Stomach (tissue), 9 donors: ENCODE results near the gene ALK. TPM values are rescaled to one million over a fixed set of nuclear protein-coding genes. Genes with fewer than 3 reads are reported as not detected.

Source experiments
- DNase-seq, 2 donors: peaks; one replicate each; pipeline versions ENCODE4 v3.0.0 to v3.0.0-alpha.2; 2013 to 2019
- H3K27ac ChIP-seq, 5 donors: fragments of 200-600 bp in 4 of 5; sonication (generic) in 4 of 5; one replicate each; pipeline ENCODE4 v1.5.1; 2013 to 2019; ENCODE audit warnings: mild to moderate bottlenecking in 1 of 5, moderate library complexity in 1 of 5
- H3K27me3 ChIP-seq, 3 donors: fragments of 200-600 bp; sonication (generic); one replicate each; pipeline ENCODE4 v1.5.1; 2017 to 2019; ENCODE audit warnings: mixed run types in 1 of 3
- H3K36me3 ChIP-seq, 4 donors: fragments of 200-600 bp; sonication (generic); 1 replicate in 3 of 4; 2 replicates in 1 of 4; pipeline ENCODE4 v1.5.1; 2016 to 2019
- H3K4me1 ChIP-seq, 4 donors: fragments of 200-600 bp; sonication (generic); one replicate each; pipeline ENCODE4 v1.5.1; 2016 to 2019
- H3K4me3 ChIP-seq, 4 donors: fragments of 200-600 bp; sonication (generic) in 3 of 4; one replicate each; pipeline ENCODE4 v1.5.1; 2016 to 2019; ENCODE audit warnings: mild to moderate bottlenecking in 1 of 4
- H3K9me3 ChIP-seq, 4 donors: fragments of 200-600 bp; sonication (generic); one replicate each; pipeline ENCODE4 v1.5.1; 2016 to 2019
- EP300 ChIP-seq: sonication (generic); formaldehyde crosslinking; IDR thresholded peaks from one replicate; pipeline ENCODE4 v1.6.1; 2017; ENCODE audit warnings: antibody characterized with exemption
- POLR2A ChIP-seq, 4 donors: fragments of 450-650 bp; IDR thresholded peaks; one replicate each; pipeline ENCODE4 v1.6.1; 2016; ENCODE audit warnings: antibody characterized with exemption in 4 of 4, control low read depth in 2 of 4, mild to moderate bottlenecking in 1 of 4, moderate library complexity in 1 of 4
- POLR2AphosphoS5 ChIP-seq, 3 donors: sonication (generic); formaldehyde crosslinking; IDR thresholded peaks; one replicate each; pipeline ENCODE4 v1.6.1; 2016; ENCODE audit warnings: antibody characterized with exemption in 3 of 3
- WGBS, 5 donors: extraction: QIAGEN DNeasy Blood & Tissue Kit in 3 of 5; methylation state at CpG; one replicate each; pipeline versions ENCODE4 v1.1.5 to v1.1.7; 2013 to 2018; 5-methylcytosine and 5-hydroxymethylcytosine counted together
- intact Hi-C: fragments of 100-400 bp; cut with DNase I; formaldehyde crosslinking; loops from one replicate; pipeline ENCODE4 v1.15.1; 2023; ENCODE audit warnings: low total_unique reads
- polyA plus RNA-seq, 3 donors: library from polyadenylated mRNA; stranded (reverse); fragments of 200-250 nt; gene quantifications; one replicate each; pipeline ENCODE4 v1.2.3, GENCODE V29; 2013
- total RNA-seq, 5 donors: library from RNA; depleted of rRNA; stranded (reverse); fragments of >200 nt; gene quantifications; one replicate each; pipeline versions ENCODE4 v1.1.0 to v1.2.3, GENCODE V29; 2014 to 2016
- TF ChIP-seq, protein P1 (sequence below), 7 experiments: fragments of 450-650 bp in 4 of 7; fragments of 200-600 bp in 3 of 7; sonication (generic) in 3 of 7; IDR thresholded peaks; one replicate each; pipeline ENCODE4 v1.5.1; 2016 to 2019; ENCODE audit warnings: antibody characterized with exemption in 7 of 7, control low read depth in 2 of 7, mild to moderate bottlenecking in 1 of 7
- donor health status: healthy with polysubstance abuse.
- donor health status: Bipolar disorder and iron deficiency.
- donor health status: healthy.

ALK gene
- total and polyA plus RNA-seq, 8 donors, result 0.13 to 0.92 TPM; not detected in 6

DNA sequence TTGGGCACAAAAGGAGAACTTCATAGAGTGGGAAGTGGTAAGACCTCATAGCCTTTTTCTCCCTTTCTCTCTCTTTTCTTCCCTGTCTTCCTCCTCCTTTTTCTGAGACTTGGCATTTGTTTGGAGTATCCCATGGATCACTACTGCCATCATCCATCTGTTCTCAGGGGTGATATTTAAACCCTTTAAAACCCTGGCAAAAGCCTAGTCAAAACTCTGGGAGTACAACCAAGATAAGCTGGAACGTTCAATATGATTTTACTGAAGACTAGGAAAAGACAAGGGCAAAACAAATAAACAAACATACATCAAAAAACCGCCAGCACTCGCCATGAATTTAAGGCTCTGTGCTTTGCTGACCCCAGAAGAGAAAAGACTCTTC lies 552.7 kb downstream of the ALK start:
- 57 to 64% (median 63%) methylated on average over 3 of the region's 3 CpGs for WGBS, 5 donors
- Histone ChIP-seq H3K4me1 (no peaks in the 10 kb centered on the region), H3K9me3 (no peaks in the 10 kb centered on the region), H3K27ac (no peak overlapping the region), H3K27me3 (no peaks in the 10 kb centered on the region), H3K36me3 (no peaks in the 10 kb centered on the region), H3K4me3 (no peak overlapping the region)
- intact Hi-C loops, result no loop called here
- no peak for DNase-seq
- TF ChIP-seq EP300, result no peak
- TF ChIP-seq POLR2AphosphoS5 (IDR thresholded peaks at IDR 0.05), result no peak
- no peak for TF ChIP-seq POLR2A (IDR thresholded peaks at IDR 0.05)
- TF ChIP-seq, protein P1, sequence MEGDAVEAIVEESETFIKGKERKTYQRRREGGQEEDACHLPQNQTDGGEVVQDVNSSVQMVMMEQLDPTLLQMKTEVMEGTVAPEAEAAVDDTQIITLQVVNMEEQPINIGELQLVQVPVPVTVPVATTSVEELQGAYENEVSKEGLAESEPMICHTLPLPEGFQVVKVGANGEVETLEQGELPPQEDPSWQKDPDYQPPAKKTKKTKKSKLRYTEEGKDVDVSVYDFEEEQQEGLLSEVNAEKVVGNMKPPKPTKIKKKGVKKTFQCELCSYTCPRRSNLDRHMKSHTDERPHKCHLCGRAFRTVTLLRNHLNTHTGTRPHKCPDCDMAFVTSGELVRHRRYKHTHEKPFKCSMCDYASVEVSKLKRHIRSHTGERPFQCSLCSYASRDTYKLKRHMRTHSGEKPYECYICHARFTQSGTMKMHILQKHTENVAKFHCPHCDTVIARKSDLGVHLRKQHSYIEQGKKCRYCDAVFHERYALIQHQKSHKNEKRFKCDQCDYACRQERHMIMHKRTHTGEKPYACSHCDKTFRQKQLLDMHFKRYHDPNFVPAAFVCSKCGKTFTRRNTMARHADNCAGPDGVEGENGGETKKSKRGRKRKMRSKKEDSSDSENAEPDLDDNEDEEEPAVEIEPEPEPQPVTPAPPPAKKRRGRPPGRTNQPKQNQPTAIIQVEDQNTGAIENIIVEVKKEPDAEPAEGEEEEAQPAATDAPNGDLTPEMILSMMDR (IDR thresholded peaks at IDR 0.05), result no peak

DNA sequence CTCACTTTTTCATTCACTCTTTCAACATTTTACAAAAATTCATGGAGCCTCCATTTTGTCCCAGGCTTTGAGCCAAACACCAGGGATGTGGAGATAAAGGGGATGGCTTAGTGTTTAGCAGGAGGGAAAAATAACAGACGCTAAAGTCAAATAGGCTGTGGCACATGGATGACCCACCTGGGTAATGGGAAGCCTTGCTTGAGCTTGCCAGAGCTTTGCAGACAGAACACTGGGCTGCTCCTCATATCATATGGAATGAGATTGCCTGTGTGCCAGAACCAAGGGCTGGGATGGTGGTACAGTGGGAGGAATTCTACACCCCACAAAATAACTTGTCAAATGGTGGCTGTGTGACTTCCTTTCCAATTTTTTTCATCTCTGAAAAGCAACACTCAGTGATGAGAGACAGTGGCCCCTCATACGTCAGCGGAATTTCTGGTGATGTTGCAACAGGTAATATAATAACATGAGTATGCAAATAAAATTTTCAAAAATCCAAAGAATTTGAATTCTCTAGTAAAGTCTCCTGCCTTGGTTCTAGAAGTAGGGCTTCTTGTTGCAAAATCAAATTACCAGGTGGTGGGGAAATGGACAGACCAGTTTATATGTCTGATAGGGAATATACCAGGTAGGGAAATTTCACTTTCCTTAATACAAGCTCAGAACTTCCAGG lies 553.3 kb downstream of the ALK start:
- no peak for DNase-seq
- WGBS, 5 donors, result 70 to 84% (median 72%) methylated on average over 3 of the region's 3 CpGs

DNA sequence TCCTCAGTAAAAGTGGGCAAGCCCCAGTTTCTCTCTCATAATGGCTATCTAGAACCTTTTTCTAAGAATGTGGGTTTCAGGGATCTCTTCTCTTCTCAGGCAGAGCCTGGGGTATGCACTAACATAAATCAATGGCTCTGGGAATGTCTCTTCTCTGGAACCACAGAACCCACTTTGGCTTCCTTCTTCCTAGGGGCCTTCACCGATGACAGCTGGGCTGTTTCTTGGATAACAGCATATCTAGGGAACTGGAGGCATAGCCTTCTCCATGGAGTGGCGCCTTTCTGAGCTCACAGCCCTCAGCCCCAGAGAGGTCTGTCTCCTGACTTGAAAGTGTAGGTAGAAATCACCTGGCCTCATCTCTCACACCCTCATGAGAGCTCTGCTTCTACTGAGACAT lies 558.3 kb downstream of the ALK start:
- Histone ChIP-seq H3K27me3 (no peaks in the 10 kb centered on the region), H3K4me1 (no peaks in the 10 kb centered on the region), H3K27ac (no peak overlapping the region), H3K36me3 (no peaks in the 10 kb centered on the region), H3K9me3 (no peaks in the 10 kb centered on the region), H3K4me3 (no peak overlapping the region)
- intact Hi-C loops, result no loop called here
- DNase-seq, result no peak
- WGBS, 5 donors, result 81 to 95% (median 85%) methylated on average over 2 of the region's 2 CpGs
- TF ChIP-seq, protein P1 (IDR thresholded peaks at IDR 0.05), result no peak
- no peak for TF ChIP-seq POLR2AphosphoS5 (IDR thresholded peaks at IDR 0.05)
- TF ChIP-seq POLR2A (IDR thresholded peaks at IDR 0.05), result no peak
- TF ChIP-seq EP300, result no peak

More for the DNA sequence above, 553.3 kb downstream of the ALK start:
- no peak overlapping the region for H3K27ac ChIP-seq
- no peaks in the 10 kb centered on the region for H3K4me1 ChIP-seq
- TF ChIP-seq POLR2A (IDR thresholded peaks at IDR 0.05) (no peak), POLR2AphosphoS5 (IDR thresholded peaks at IDR 0.05) (no peak), EP300 (no peak)
- TF ChIP-seq, protein P1 (IDR thresholded peaks at IDR 0.05), result no peak
- H3K9me3 ChIP-seq, result no peaks in the 10 kb centered on the region
- H3K36me3 ChIP-seq, result no peaks in the 10 kb centered on the region
- intact Hi-C loops, result no loop called here
- H3K4me3 ChIP-seq, result no peak overlapping the region
- no peaks in the 10 kb centered on the region for H3K27me3 ChIP-seq

DNA sequence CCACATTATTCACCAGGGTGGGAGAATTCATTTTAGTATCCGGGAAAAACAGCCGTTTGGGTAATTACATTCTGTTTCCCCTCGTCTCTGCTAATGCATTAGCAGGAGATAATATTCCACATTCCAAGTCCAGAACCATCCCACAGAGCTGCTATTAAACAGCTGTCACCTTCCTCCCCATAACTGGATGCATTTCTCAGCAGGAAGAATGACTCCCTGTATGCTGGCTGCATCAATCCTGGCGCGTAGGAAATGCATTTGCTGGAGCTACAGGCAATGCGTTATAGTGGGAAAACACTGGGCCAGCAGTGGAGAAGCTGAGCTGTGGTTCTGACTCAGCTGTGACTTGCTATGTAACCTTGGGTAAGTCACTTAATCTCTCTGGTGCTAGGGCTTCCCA lies 560.2 kb downstream of the ALK start:
- 70 to 85% (median 78%) methylated on average over 6 of the region's 6 CpGs for WGBS, 5 donors
- no peaks in the 10 kb centered on the region for H3K4me1 ChIP-seq
- peak in 1 of 2 donors; percentile 27 for DNase-seq
- H3K4me3 ChIP-seq, result no peak overlapping the region
- TF ChIP-seq, protein P1 (IDR thresholded peaks at IDR 0.05), result no peak
- no peak for TF ChIP-seq POLR2AphosphoS5 (IDR thresholded peaks at IDR 0.05)
- TF ChIP-seq POLR2A (IDR thresholded peaks at IDR 0.05), result no peak
- no peak for TF ChIP-seq EP300
- intact Hi-C loops, result no loop called here
- H3K27ac ChIP-seq, result no peak overlapping the region
- no peaks in the 10 kb centered on the region for H3K9me3 ChIP-seq
- no peaks in the 10 kb centered on the region for H3K27me3 ChIP-seq
- no peaks in the 10 kb centered on the region for H3K36me3 ChIP-seq
